ENCODE measurements around the gene RPS13.
"Not testable (repeated sequence)": the region's sequence is repeated elsewhere in the genome, so short reads cannot be mapped to it uniquely, and the experiment has no call there.

Gene RPS13

GRCh38 chr11:17077520-17078401 lies at the start of gene RPS13:
Gene RPS13, minus strand, starts transcription at chr11:17077667. Its CDS starts 26 bp downstream, at chr11:17077641.
- peak; percentile 99 for DNase-seq (ENCODE audit: low spot score)

DNA sequence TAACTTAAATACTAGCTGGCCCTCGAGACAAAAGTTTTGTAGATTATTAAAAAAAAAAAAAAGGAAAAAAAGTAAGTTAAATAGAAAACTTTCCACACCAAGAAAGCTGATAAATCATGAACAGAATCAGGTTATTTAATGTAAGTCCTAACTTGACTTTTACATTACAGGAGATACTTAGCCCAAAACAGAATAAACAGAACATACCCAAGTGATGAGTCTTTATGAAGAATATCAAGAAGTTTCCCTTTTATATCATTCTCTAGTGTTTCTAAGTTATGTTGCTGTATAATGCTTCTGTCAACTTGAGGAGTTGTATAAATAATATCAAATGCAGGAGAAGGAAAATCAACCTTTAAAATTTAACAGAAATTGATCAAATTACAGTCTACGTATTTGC lies 44.5 kb upstream of the RPS13 start:
- DNase-seq (ENCODE audit: low spot score): no peak

DNA sequence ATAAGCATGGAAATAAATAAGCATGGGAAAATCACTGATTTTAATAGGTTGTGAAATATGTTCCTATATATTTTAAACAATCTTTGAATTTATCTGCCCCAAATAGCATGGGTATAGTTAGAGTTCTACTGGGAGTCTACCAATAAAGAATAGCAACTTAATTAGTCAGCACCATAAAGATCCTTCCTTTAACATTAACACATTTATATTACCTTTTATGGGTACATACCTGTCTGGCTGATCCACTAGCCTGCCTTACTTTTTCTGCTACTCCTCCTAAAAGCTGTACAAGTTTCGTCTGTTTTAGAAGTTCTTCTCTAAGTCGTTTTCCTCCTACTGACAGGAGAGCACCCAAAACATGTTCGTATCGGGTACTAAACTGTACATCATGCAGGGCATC lies 39.8 kb upstream of the RPS13 start:
- DNase-seq (ENCODE audit: low spot score): no peak

GRCh38 chr11:17116117-17116516 lies 38.6 kb upstream of the RPS13 start:
- DNase-seq (ENCODE audit: low spot score): no peak

DNA sequence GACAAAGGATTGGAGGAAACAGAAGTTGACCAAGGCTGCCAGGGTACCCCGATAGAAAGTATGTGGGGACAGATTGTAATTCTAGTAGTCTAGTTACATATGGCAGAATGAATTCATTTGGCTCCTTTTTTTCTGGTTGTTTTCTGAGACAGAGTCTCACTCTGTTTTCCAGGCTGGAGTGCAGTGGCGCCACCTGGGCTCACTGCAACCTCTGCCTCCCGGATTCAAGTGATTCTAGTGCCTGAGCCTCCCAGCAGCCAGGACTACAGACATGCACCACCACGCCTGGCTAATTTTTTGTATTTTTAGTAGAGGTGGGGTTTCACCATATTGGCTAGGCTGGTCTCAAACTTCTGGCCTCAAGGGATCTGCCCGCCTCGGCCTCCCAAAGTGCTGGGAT lies 30.3 kb upstream of the RPS13 start:
- DNase-seq (ENCODE audit: low spot score): not testable (repeated sequence)

DNA sequence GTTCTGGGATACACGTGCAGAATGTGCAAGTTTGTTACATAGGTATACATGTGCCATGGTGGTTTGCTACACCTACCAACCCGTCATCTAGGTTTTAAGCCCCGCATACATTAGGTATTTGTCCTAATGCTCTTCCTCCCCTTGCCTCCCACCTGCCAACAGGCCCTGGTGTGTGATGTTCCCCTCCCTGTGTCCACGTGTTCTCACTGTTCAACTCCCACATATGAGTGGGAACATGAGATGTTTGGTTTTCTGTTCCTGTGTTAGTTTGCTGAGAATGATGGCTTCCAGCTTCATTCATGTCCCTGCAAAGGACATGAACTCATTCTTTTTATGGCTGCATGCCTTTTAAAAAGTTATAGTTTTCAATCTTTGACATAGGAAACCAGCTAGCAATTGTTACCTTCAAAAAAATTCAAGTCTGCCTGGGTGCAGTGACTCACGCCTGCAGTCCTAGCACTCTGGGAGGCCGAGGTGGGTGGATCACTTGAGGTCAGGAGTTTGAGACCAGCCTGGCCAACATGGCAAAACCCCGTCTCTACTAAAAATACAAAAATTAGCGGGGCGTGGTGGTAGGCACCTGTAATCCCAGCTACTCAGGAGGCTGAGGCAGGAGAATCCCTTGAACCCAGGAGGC lies 28.1 kb upstream of the RPS13 start:
- not testable (repeated sequence) for DNase-seq (ENCODE audit: low spot score)

GRCh38 chr11:17102462-17102861 lies 25.0 kb upstream of the RPS13 start:
- DNase-seq (ENCODE audit: low spot score): peak; percentile 20

GRCh38 chr11:17098658-17099057 lies 21.2 kb upstream of the RPS13 start:
- no peak for DNase-seq (ENCODE audit: low spot score)

DNA sequence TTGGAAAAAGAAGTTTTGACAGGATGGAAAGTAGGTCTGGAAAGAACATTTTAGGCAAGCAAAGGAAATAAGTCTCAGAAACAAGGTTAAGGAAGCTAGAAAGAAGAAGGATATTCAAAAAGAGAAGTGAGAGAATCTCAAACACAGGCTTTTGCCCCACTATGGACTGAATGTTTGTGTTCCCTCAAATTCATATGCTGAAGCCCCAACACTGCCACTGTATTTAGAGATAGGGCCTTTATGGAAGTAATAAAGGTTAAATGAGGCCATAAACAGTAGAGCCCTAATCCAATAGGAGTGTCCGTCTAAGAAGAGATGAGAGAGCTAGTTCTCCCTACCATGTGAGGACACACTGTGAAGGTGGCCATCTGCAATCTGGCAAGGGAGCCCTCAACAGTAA lies 20.6 kb upstream of the RPS13 start:
- no peak for DNase-seq (ENCODE audit: low spot score)

DNA sequence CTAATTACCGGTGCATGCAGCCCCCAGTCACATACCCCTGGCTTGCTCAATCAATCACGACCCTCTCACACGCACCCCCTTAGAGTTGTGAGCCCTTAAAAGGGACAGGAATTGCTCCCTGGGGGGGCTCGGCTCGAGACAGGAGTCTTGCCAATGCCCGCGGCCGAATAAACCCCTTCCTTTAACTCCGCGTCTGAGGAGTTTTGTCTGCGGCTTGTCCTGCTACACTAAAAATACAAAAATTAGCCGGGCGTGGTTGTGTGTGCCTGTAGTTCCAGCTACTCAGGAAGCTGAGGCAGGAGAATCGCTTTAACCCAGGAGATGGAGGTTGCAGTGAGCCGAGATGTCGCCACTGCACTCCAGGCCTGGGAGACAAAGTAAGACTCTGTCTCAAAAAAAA lies 8.5 kb upstream of the RPS13 start:
- not testable (repeated sequence) for DNase-seq (ENCODE audit: low spot score)

GRCh38 chr11:17077240-17077519 lies 287 bp downstream of the RPS13 start:
- no peak for DNase-seq (ENCODE audit: low spot score)

- DNase-seq (ENCODE audit: low spot score): peak; percentile 5
Observed at GRCh38 chr11:17076517-17077239, 789 bp downstream of the RPS13 start.

GRCh38 chr11:17075506-17075905 lies 2.0 kb downstream of the RPS13 start:
- no peak for DNase-seq (ENCODE audit: low spot score)

DNA sequence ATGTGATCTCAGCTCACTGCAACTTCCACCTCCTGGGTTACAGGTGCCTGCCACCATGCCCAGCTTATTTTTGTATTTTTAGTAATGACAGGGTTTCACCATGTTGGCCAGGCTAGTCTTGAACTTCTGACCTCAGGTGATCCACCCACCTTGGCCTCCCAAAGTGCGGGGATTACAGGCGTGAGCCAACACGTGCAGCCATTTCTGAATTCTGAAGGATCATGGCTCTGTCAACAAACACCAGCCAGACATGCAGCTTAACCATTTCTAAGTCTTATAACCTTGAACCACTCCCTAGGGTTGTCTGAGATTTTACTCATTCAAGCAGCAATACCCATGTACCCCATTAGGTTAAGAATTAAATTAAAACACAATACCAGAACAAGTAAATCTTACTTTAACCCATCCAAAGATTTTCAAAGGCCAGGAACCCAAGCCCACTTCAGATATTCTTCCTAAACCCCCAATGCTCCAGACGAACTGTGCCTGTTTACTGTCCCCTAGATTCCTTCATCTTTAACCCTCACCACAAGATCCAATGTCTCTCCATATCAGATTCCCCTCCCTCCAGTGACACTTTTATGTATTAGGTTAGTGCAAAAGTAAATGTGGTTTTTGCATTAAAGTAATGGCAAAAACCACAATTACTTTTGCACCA lies 4.0 kb downstream of the RPS13 start:
- no peak for DNase-seq (ENCODE audit: low spot score)

- no peak for DNase-seq (ENCODE audit: low spot score)
Observed at GRCh38 chr11:17067417-17067816, 10.1 kb downstream of the RPS13 start.

- no peak for DNase-seq (ENCODE audit: low spot score)
Observed at GRCh38 chr11:17066691-17067090, 10.8 kb downstream of the RPS13 start.

DNA sequence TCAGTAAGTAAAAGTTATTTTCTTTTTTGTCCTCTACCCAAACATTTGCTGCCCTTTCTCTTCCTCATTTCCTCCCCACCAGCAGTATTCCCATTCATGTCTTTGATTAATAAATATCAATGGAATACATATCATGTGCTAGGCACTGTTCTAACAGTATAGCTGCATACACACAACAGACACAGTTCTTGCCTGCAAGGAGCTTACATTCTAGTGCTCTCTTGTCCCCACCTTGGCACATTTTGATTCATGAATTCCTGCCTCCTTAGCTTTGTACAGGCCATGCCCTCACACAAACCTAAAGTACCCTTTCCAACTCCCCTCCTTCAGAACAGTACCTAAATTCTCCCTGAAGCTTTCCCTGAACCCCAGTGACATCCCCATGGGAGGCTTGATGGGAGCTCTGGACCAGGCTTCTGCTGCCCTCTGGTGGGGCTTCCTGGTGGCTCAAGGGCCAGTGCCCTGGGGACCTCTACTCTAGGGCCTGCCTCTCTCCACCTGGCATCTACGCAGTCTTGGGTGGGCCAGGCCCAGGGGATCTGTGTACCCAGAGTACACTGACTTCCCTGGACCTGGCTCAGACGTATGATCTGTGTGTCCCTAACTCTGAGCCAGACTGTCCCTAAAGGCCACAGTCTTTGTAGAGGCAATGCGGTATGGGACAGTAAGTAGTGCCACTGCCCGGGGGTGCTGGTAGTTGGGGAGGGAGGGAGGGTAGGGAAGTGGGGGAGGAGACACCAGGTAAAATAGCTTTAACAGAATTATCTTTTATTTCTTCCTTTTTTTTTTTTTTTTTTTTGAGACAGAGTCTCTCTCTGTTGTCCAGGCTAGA lies 14.1 kb downstream of the RPS13 start:
- DNase-seq (ENCODE audit: low spot score): peak; percentile 73

DNA sequence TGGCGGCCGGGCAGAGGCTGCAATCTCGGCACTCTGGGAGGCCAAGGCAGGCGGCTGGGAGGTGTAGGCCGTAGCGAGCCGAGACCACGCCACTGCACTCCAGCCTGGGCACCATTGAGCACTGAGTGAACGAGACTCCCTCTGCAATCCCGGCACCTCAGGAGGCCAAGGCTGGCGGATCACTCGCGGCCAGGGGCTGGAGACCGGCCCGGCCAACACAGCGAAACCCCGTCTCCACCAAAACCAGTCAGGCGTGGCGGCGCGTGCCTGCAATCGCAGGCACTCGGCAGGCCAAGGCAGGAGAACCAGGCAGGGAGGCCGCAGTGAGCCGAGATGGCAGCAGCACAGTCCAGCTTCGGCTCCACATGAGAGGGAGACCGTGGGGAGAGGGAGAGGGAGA lies 26.3 kb downstream of the RPS13 start:
- not testable (repeated sequence) for DNase-seq (ENCODE audit: low spot score)

DNA sequence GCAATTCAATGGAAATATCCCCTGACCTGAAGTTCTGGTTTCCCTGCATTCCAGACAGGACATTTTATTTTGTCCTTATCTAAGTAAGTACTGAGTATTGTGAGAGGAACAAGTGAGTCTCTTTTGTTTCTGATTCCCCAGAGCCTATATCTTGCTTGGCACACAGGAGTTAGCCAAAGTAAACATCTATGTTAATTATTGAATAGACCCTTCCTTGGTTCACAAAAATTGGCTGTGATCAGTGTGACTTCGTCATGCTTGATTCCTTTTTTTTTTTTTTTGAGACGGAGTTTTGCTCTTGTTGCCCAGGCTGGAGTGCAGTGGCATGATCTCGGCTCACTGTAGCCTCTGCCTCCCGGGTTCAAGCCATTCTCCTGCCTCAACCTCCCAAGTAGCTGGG lies 29.0 kb downstream of the RPS13 start:
- DNase-seq (ENCODE audit: low spot score): not testable (repeated sequence)

DNA sequence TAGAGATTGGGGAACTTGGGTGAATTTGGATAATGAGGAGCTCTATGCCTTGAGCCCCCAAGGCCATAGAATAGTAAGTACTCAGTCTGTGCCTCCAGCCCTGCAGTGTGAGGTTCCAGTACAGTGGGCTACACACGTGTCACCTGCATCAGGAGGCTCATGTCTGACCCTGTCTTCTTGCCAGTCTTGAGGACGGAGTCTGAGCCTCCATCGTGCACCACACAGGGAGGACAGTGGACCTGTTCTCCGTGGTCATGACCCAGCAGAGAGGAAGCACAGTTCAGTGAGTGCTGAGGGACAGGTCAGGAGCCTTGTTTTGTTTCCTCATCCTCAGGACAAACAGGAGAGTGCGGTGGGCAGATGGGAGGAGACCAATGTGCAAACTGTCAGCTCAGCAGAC lies 30.8 kb downstream of the RPS13 start:
- no peak for DNase-seq (ENCODE audit: low spot score)

Measured in AG08395 (cell line).